Hippocampal formation (tissue), 2 donors: Measurements from ENCODE around the gene MRPL11.
A peak's percentile ranks its signal among the peaks of the same experiment; 100 is the strongest.
"Not testable (repeated sequence)": the region's sequence is repeated elsewhere in the genome, so short reads cannot be mapped to it uniquely, and the experiment has no call there.

Experiments used
- DNase-seq, 2 donors: peaks; one replicate each; lab custom pipeline; 2025; lab: John Stamatoyannopoulos, UW

The MRPL11 gene

DNA sequence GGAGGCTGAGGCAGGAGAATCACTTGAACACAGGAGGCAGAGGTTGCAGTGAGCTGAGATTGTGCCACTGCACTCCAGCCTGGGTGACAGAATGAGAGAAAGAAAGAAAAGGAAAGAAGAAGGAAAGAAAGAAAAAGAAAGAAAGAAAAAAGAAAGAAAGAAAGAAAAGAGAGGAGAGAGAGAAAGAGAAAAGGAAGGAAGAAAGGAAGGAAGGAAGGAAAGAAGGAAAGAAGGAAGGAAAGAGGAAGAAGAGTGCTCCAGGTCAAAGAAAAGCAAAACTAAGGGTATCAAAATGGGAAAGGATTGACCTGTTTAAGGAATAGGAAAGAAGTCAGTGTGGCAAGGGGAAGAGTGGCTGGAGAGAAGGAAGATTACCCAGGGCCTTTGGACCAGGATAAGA lies 7.4 kb downstream of the MRPL11 start:
- not testable (repeated sequence) for DNase-seq

- DNase-seq: peak; percentile 47 to 52
Measured at GRCh38 chr11:66429983-66430602, 8.6 kb downstream of the MRPL11 start.

DNA sequence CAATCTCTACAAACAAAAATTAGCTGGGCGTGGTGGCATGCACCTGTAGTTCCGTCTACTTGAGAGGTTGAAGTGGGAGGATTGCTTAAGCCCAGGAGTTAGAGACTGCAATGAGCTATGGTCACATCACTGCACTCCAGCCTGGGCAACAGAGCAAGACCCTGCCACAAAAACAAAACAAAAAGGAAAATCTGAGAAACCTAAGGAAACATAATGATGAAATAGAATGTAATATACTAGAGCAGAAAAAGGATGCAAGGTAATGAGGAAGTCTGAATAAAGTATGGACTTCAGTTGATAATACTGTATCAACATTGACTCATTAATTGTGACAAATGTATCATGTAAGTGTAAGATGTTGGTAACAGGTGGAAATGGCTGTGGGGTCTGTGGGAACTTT lies 9.7 kb downstream of the MRPL11 start:
- DNase-seq: no peak

GRCh38 chr11:66426314-66426713 lies 12.3 kb downstream of the MRPL11 start:
- DNase-seq: no peak

GRCh38 chr11:66421492-66422205 lies 17.0 kb downstream of the MRPL11 start:
- DNase-seq: peak; percentile 76 to 80

DNA sequence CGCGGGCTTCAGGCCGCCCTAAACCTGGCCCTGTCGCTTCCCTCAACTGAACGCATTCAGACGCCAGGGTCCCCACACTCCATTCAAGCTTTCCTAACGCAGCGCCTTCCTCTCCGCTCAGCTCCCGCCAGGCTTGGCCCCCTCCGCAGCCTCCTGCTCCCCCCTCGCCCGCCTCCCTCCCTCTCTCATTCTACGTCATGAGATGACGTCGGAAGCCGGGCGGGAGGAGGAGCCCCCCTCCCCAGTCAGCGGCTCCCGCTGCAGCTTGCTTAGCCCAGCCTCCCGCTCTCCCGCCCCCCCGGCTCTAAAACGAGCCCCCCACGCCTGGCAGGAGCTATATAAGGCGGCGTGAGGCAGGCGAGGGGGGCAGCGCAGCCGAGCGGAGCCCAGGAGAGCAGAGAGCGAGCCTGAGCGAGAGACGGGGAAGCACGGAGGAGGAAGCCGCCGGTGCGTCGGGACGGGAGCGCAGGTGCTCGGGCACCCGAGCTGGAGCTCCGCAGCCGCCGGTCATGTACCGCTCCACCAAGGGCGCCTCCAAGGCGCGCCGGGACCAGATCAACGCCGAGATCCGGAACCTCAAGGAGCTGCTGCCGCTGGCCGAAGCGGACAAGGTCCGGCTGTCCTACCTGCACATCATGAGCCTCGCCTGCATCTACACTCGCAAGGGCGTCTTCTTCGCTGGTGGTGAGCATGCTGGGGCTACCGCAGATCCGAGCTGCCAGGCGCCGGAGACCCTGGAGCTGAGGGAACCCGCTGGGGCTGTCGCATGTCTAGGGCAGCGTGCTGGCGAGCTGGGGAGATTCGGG lies 17.8 kb downstream of the MRPL11 start, which contains the start of gene NPAS4:
Gene NPAS4 (plus strand): TSS at position 365 of the 806 bp plus-strand sequence. CDS start 145 bp downstream, at position 510.
- DNase-seq: no peak

- no peak for DNase-seq
Measured at GRCh38 chr11:66419825-66420224, 18.8 kb downstream of the MRPL11 start.

DNA sequence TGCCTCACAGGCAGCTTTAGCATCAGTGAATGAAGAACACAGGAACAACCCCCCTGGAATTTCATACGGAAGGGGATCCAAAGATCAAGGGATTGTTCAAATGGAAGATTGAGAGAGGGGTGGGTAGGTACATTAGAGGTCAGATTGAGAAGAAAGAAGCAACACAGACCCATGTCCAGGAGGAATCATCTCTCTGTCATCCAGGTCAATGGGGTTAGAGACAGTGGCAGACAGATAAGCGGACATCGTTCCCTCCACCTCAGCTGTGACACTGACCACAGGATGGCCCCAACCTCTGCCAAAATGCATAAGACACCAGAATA lies 19.7 kb downstream of the MRPL11 start:
- no peak for DNase-seq

GRCh38 chr11:66418168-66418985 lies 20.3 kb downstream of the MRPL11 start:
- DNase-seq: peak in 1 of 2 donors; percentile 38

GRCh38 chr11:66417000-66417399 lies 21.6 kb downstream of the MRPL11 start:
- DNase-seq: peak in 1 of 2 donors; percentile 29

DNA sequence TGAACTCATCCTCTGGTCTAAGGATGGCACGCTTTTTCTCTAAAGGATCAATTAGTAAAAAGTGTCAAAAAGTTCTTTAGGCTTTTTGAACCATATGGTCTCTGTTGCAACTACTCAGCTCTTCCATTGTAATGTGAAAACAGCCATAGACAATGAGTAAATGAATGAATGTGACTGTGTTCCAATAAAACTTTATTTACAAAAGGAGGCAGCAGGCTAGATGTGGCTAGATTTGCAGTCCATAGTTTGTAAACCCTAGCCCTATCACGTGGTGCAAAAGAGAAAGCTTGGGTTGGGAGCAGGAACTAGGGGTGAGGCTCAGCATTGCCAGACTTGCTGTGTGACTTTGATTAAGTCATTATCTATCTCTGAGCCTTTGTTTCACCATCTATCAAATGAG lies 23.2 kb downstream of the MRPL11 start:
- no peak for DNase-seq

DNA sequence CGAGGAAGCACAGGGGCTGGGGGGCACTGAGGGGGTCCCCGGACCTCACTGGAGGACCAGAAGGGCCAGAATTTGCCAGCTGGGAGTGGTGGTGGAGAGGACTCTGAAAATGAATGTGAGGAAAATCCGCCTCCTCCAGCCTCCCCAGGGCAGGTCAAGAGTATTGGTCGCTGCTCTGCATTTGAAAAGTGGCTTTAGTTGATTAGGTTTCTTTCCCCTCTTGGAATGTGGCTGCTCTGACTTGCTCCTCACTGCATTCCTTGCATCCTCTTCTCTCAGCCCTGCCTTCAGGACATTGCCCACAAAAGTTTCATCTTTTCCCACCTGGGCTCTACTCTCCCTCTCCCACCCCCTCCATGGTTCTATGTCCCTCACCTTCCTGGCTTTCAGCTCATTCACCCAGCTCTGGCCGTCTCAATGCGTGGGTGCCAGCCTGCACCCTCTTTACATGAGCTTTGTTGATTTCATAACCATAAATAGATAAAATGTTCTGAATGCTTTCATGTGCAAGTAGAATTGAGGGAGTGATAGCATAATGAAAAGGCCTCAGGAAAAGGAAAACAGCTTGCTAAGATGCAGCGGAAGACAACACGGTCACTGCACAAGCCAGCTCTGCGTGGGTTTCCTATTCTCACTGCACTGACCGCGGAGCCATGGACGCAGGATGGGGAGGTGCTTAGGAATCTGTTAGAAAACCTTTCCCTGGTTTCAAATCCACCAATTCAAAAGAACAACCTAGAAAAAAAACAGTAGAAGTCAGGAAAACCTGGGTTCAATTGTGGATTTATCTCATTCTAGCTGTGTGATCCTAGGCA lies 24.3 kb downstream of the MRPL11 start:
- no peak for DNase-seq

DNA sequence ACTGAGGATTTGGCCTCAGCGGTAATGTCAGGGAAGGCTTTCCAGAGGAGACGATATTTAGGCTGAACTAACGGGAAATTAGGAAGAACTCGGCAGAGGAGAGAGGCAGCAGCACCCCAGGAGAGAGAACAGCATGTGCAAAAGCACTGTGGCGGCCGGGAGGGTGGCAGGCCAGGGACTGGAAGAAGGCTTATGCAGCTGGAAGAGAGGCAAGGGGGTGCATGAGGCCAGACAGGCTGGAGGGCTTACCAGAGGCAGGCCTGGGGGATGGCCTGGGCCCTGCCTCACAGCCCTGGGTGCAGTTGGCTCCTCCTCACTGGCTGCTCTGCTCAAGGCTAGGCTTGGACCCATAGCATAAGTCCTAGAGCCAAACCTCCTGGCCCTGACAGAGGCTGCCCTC lies 25.5 kb downstream of the MRPL11 start:
- no peak for DNase-seq

DNA sequence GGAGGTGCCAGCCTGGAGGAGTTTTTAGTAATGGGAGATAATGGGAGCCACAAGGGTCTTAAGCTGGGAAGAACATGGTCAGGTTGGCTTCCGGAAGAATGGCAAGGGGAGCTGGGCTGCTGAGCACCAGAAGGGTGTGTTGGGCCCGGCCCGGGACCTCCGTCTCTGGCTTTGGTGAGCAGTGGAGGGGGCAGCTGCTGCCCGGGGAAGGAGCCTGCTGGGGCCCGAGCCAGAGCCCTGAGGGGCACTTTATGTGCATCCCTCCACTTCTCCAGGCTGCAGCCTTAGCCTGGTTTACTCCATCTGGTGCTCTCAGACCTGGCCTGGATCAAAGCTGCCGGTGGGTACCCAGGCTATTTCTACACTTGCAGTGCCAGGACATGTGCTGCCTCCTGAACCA lies 26.5 kb downstream of the MRPL11 start:
- no peak for DNase-seq

DNA sequence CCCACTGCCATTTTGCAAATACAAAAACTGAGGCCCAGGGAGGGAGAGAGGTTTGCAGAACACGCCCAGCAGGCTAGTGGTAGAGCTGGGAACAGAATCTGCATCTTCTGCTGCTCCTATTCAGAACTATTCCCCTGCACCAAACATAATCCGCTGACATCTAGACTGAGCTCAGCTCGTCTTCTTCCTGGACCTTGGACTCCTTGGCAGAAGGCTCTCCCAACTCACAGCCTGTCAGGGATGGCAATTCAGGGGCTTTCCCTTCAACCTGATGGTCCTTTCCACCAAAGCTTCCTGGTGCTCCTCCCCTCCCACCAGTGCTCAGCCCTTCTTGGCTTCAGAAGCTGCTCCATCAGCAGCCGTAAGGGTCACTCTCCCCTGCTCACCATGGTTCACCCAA lies 27.3 kb downstream of the MRPL11 start:
- DNase-seq: no peak

DNA sequence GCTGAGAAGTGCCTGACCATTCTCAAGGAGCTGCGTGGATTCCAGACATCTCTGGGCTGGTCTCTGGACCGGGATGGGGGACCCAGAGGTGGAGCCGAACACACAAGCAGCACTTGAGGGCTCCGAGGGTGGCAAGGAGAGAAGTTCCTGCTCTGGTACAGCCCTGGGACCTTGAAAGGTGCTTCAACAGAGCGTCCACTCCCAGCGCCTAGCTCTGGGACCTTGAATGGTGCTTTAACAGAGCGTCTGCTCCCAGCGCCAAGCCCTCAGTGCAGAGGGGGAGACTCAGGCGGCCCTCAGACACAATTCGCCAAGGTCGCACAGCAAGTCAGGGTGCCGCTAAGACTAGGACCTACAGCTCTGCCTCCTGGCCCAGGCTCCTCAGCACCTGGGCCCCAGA lies 28.5 kb downstream of the MRPL11 start:
- no peak for DNase-seq

GRCh38 chr11:66409226-66409625 lies 29.4 kb downstream of the MRPL11 start:
- no peak for DNase-seq

- peak; percentile 76 to 77 for DNase-seq
Measured at GRCh38 chr11:66408488-66409214, 30.0 kb downstream of the MRPL11 start.

GRCh38 chr11:66407651-66408050 lies 31.0 kb downstream of the MRPL11 start:
- no peak for DNase-seq

- no peak for DNase-seq
Measured at GRCh38 chr11:66393954-66394353, 44.7 kb downstream of the MRPL11 start.
